ENCODE measurements around the gene KDM4C.
"Not testable (repeated sequence)": the region's sequence is repeated elsewhere in the genome, so short reads cannot be mapped to it uniquely, and the experiment has no call there.

The KDM4C gene

DNA sequence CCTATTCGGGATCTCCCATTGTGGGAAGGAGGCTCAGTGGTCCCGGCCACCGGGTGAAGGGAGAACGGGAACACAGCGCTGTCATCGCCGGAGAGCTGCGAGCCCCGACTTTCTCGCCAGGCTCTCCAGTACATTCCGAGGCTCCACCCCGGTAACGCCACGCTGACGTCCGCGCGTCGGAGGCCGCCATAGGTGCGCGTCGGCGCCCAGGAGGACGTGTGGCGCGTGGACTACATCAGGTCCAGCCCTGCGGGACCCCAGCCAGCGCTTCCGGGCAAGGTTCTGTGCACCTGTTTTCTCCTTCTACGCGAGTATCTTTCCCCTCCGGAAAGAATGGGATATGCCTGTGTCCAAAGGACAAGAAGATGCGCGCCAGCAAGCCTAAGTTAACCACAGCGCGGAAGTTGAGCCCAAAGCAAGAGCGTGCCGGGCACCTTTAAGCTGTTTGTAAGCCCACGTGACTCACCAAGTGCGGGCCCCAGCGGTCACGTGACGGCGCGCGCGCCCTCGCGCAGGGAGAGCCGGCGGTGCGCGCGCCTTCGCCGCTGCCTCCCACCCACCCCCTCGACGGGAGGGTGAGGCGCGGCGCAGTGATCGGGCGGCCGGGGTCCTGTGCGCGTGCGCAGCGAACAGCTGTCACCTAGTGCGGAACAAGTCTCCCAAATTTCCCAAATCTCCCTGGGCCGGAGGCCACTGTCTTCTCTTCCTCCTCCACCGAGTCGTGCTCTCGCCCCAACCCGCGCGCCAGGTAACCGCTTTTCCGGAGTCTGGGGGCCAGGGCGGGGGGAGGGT is at the start of gene KDM4C:
TSS of gene KDM4C (plus strand) at position 518 of the 792 bp plus-strand sequence. CDS start 35,016 bp downstream, outside the sequence.
- peak; percentile 85 to 93 for DNase-seq (ENCODE audit: low read depth in 1 of 2, low spot score in 1 of 2)

DNA sequence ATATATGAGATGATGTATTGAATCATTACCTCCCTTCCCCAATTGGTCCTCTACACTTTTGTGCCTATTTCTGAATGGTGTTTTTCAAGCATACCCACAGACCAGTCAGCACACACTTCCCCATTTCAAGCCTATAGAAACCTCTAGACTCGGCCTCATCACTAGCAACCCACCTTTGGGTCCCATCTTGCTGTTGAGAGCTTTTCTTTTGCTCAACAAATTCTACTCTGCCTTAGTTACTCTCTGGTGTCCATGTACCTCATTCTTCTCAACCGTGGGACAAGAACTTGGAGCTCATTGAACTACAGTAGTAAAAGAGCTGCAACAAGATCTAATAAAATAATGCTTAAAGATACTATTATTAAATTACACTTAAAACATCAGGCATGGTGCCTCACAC is 49.0 kb upstream of the KDM4C start:
- no peak for DNase-seq (ENCODE audit: low read depth in 1 of 2, low spot score in 1 of 2)

DNA sequence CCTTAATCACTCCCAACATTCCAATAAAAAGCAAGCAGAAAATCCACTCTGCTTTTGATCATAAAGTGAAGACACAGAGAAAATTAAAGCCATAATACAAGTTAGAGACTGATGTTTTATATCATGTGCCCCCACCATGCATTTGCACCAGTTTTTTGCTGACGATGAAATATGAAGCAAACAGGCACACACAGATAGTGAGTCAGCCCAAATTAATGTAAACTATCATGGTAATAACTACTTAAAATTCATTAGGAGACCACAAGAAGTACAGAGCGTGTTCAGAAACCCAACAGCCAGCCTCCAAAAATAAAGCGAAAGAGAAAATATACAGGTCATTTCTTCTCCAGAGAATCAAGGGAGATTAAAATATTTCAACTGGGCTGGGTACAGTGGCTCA is 46.4 kb upstream of the KDM4C start:
- DNase-seq (ENCODE audit: low read depth in 1 of 2, low spot score in 1 of 2), result no peak

DNA sequence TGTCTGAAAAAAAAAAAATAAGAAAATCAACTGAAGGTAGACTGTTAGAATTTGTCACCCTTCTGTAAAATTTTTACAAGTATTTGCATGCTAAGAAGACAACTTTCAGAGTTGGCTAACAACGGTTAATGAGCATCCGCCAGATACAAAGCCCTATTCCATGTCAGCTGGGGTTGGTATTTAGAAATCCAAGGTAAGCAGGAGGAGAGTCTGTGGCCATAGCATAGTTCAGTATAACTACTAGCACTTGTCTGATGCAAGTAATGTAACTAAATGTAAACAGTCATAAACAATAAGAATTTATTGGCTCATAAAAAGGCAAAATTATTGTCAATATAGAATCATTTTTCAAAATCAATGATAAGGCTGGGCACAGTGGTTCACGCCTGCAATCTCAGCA is 45.7 kb upstream of the KDM4C start:
- DNase-seq (ENCODE audit: low read depth in 1 of 2, low spot score in 1 of 2), result no peak

DNA sequence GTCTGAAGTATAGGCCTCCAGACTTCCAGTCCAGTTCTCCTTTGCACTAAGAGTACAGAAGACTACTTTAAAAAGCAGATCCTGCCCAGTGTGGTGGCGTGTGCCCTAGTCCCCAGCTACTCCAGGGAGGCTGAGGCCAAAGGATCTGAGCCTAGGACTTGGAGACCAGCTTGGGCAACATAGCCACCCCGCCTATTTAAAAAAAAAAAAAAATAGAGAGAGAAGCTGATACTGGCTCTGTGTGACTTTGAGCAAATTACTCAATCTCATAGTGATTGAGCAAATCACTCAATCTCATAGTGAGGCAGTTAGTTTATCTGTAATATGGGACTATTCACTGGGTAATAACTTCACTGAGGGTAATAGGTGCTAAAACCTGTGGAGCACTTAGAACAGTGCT is 43.6 kb upstream of the KDM4C start:
- no peak for DNase-seq (ENCODE audit: low read depth in 1 of 2, low spot score in 1 of 2)

DNA sequence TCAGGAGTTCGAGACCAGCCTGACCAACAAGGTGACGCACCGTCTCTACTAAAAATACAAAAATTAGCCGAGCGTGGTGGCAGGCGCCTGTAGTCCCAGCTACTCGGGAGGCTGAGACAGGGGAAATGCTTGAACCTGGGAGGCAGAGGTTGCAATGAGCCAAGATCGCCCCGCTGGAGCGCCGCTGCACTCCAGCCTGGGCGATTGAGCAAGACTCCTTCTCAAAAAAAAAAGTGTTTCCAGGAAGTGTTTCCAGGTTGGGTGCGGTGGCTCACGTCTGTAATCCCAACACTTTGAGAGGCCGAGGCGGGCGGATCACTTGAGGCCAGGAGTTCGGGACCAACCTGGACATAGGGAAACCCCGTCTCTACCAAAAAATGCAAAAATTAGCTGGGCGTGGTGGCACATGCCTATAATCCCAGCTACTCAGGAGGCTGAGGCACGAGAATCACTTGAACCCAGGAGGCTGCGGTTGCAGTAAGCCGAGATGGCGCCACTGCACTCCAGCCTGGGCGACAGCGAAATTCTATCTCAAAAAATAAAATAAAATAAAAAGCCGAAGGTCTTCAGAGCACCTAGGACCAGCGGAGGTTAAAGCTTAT is 42.5 kb upstream of the KDM4C start:
- not testable (repeated sequence) for DNase-seq (ENCODE audit: low read depth in 1 of 2, low spot score in 1 of 2)

DNA sequence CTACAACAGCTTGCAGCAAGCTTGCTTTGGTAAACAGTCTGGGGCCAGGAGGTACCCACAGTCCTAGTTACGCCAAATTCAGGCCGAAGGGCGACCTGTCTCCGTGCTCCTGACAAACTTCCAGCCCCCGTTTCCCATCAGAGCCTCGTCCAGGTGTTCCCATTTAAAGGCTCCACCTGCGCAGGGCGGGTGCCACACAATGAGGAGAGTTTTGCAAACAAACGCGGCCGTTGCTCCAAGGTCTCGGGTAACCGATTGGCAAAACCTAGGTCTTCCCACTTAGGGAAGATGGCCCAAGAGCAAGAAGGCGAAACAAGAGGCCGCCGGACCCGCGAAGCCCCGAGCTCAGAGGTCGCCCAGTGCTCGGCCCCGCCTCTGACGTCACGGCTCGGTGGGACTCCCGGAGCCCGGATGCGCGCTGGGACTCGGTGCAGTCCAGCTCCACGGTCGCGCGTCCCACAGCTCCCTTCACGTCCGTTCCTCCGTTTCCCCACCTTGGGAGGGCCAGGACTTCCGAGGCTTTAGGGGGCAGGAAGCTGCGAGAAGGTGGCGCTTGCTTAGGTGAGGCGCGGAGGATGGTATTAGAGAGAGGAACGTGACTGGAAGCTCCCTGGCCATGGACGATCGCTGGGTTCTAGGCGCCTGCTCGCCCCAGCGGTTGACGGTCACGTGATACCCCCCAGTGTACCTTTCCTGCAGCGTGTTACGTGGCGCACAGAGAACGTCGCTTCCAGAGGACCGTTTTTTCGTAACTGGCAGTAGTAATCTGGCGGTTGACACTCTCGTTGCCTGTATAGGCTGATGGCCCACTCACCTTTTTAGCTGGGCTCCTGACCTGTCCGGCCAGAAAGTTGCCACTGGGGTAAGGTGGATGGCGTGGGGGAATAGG is 41.8 kb upstream of the KDM4C start:
- DNase-seq (ENCODE audit: low read depth in 1 of 2, low spot score in 1 of 2), result peak; percentile 40

DNA sequence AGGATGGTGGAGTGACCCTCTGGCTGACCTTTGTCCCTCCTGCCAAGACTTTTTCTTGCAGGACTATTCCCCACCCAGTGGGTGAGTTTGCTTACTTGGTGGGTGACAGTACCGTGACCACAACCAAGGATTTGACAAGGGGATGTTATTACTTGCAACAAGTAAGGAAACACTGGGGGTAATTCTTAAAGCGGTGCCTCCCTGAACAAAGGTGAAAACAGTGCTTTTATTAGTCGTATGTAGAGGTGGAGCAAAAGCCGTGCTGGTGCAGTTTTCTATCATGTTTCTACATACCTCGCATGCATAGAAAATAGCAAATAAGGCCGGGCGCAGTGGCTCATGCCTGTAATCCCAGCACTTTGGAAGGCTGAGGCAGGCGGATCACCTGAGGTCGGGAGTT is 41.0 kb upstream of the KDM4C start:
- no peak for DNase-seq (ENCODE audit: low read depth in 1 of 2, low spot score in 1 of 2)

DNA sequence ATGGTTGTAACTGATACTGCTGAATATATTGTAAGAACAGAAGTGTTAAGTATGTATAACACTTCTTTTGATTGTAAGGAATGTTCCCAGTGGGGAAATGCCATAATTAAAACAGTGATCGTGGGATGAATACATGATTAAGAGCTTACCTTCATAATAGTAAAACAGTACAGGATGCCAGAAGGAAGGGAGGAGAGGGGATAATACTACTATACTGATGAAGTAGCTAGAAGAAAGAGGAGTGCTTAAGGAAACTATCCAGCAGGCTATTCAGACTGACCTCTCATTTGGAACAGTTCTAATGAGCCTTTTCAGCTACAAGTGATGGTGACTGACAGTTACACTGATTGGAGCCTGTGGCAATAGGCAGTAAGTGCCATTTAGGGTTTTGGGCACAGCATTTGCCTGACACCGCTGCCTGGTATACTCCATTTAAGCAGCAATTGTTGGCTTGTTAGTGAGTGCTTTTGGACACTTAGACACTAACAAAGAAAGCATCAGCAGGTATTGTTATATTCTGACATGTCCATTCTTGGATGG is 33.8 kb upstream of the KDM4C start:
- DNase-seq (ENCODE audit: low read depth in 1 of 2, low spot score in 1 of 2), result no peak

DNA sequence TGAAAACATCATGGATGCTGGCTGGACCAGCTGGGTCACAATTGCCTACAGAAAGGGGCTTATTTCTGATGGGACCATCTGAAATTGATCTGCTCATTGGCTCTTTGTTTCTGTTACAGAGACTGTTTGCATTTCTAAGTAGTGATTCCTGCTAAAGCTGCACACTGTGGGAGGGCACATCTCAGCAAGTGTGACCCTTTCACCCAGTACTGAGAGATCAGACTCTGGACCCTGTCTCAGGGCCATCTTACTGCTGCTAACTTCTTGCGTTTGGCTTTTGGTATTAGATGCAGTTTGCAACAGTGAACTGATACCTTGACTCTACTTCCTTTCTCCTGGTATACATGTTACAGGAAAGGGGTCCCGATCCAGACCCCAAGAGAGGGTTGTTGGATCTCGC is 24.5 kb upstream of the KDM4C start:
- DNase-seq (ENCODE audit: low read depth in 1 of 2, low spot score in 1 of 2), result no peak

DNA sequence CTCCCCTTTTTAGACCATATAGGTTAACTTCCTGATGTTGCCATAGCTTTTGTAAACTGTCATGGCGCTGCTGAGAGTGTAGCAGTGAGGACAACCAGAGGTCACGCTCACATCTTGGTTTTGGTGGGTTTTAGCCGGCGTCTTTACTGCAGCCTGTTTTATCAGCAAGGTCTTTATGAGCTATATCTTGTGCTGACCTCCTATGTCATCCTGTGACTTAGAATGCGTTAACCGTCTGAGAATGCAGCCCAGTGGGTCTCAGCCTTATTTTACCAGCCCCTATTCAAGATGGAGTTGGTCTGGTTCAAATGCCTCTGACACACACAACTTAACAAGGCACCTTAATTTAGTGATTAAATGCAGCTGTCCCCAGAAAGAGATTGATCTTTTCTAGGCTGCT is 23.9 kb upstream of the KDM4C start:
- no peak for DNase-seq (ENCODE audit: low read depth in 1 of 2, low spot score in 1 of 2)

DNA sequence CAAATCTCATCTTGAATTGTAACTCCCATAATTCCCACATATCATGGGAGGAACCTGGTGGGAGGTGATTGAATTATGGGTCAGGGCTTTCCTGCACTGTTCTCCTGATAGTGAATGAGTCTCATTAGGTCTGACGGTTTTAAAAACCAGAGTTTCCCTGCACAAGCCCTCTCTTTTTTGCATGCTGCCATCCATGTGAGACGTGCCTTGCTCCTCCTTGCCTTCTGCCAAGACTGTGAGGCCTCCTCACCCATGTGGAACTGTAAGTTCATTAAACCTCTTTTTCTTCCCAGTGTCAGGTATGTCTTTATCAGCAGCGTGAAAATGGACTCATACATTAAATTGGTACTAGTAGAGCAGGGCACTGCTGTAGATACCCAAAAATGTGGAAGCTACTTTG is 22.4 kb upstream of the KDM4C start:
- no peak for DNase-seq (ENCODE audit: low read depth in 1 of 2, low spot score in 1 of 2)

DNA sequence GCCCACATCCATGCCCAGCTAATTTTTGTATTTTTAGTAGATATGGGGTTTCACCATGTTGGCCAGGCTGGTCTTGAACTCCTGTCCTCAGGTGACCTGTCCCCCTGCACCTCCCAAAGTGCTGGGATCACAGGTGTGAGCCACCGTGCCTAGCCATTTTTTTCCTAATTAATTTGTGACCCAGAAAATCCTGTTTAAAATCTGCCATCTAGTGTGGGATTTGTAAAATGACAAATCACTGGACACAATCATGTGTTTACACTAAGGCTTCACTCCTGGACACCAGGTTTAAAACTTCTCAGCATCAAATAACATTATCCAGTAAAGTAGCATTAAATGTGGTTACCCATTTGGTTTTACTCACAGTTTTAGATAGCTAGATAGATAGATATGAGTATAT is 18.6 kb upstream of the KDM4C start:
- no peak for DNase-seq (ENCODE audit: low read depth in 1 of 2, low spot score in 1 of 2)

DNA sequence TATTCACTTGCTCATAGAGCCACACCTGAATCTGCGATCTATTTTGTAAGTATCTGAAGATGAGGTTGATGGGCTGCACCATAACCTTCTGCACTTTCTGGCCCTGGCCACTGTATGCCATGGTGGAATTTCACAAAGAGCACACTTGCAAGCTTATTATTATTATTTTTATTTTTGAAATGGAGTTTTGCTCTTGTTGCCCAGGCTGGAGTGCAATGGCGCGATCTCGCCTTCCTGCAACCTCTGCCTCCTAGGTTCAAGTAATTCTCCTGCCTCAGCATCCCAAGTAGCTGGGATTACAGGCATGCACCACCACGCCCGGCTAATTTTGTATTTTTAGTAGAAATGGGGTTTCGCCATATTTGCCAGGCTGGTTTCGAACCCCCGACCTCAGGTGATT is 8.9 kb upstream of the KDM4C start:
- not testable (repeated sequence) for DNase-seq (ENCODE audit: low read depth in 1 of 2, low spot score in 1 of 2)

DNA sequence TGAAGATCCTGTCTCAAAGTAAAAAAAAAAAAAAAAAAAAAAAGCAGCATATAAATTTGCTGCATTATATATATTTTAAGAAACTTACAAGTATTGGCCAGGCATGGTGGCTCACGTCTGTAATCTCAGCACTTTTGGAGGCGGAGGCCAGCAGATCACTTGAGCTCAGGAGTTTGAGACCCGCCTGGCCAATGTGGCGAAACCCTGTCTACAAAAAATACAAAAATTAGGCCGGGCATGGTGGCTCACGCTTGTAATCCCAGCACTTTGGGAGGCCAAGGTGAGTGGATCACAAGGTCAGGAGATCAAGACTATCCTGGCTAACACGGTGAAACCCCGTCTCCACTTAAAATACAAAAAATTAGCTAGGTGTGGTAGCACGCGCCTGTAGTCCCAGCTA is 2.9 kb upstream of the KDM4C start:
- not testable (repeated sequence) for DNase-seq (ENCODE audit: low read depth in 1 of 2, low spot score in 1 of 2)

DNA sequence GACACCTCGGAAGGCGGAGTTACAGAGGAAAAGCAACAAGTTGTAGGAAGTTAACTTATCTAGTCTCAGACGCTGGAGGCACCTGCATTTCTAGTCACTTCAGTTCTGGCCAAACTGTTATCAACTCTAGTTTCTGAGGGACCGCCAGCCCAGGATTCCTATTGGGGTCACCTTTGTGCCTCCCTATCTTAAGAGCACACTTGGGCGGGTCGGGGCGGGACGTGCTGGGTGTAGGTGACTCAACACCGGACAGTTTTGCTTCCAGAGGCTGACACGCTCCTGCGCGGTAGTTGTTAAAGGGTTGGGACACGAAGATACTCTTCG is 679 bp upstream of the KDM4C start:
- DNase-seq (ENCODE audit: low read depth in 1 of 2, low spot score in 1 of 2), result peak in 1 of 2 donors; percentile 55

DNA sequence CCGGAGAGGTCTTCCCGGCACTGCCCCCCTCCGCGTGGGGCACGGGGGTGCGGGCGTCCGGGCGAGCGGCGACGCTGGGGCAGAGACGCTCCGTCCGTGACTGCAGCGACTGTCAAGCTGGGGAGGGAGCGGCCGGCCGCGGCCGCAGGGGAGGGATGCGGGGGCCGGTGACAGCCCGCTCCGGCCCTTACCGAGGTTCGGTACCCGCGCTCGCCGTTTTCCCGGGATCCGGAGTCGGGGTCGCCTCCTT is 400 bp downstream of the KDM4C start:
- DNase-seq (ENCODE audit: low read depth in 1 of 2, low spot score in 1 of 2), result no peak

DNA sequence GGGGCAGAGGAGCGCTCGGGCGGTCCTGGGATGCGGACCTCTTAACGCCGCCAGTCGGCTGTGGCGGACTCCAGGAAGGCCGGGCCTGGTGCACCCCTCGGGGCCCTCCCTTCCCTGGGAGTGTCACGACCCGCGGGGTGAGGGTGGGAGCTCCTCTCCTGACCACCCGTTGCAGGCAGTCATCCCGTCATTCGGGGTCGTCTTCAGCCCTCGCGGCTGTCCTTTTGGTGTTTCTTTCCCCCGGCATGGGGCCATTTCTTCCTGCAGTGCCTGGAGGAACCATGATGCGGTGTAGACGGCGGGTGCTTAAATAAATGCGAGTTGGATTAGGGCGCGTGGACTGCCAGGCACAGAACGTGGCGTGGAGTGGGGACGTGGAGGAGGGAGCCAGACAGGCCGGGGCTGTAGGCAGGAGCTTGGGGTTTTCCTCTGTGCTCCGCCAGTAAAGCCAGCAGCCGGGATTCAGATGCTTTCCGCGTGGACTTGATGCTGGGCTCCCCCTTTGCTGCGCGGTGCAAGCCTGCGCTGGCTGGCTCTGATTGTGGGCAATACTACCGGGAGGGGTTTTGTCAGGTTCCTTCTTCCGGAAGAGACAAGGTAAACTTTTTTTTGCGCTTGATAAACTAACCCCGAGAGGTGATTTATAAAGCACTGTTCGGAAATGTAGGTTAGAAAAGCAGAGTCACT is 868 bp downstream of the KDM4C start:
- peak; percentile 17 to 32 for DNase-seq (ENCODE audit: low read depth in 1 of 2, low spot score in 1 of 2)

DNA sequence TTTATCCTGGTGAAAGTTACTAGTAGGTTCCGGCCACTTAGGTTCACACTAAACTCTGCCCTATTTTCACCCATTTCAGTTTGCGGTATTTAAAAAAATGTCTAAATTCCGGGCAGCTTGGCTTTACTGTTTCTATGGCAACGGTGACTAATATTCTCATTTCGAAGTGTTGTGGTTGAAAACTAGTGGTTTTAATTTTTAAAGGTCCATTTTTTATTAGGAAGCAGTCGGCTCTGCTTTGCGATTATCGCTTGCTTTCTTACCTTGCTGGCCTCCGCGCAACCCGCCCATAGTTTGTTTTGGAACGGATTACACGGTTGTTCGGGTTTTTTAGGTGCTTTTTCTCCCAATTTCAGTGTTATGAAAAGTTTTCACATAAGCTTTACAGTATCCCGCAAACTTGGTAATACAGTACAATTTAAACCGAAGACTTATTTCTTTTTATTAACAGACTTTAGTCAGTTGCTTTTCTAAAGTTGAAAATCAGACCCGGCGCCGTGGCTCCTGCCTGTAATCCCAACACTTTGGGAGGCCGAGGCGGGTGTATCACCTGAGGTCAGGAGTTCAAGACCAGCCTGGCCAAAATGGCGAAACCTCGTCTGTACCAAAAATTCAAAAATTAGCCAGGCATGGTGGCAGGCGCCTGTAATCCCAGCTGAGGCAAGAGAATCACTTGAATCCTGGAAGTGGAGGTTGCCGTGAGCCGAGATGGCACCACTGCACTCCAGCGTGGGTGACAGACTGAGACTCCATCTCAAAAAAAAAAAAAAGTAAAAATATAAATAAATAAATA is 1.6 kb downstream of the KDM4C start:
- DNase-seq (ENCODE audit: low read depth in 1 of 2, low spot score in 1 of 2), result no peak

DNA sequence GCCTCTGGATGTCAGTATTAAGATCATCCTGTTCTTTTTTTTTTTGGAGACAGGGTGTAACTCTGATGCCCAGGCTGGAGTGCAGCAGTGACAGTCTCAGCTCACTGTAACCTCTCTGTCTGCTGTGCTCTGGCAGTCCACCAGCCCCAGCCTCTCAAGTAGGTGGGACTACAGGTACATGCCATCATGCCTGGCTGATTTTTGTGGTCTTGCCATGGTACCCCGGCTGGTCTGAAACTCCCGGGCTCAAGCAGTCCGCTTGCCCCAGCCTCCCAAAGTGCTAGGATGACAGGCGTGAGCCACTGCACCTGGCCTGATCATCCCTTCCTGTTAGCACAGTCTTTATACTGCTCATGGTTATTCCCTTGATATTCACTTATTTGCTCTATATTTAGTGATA is 3.5 kb downstream of the KDM4C start:
- no peak for DNase-seq (ENCODE audit: low read depth in 1 of 2, low spot score in 1 of 2)

DNA sequence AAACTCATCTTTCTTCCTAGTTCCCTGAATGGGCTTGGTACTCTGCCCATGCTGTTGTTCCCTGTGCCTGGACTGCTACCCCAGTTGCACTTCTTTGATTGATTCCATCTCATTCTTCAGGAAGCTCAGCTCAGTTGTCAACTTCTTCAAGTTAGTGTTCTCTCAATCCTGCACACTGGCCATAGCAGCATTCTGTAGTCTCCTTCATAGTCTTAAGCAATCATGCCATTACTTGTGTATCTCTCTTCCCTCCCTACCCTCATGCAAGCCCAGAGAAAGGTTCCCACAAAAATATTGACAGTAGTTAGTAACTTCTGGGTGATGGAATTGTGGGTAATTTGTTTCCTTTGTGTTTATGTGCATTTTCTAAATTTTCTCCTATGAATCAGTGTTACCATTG is 5.5 kb downstream of the KDM4C start:
- DNase-seq (ENCODE audit: low read depth in 1 of 2, low spot score in 1 of 2), result no peak

All from activated T-helper 1 cell treated with anti-CD3 and anti-CD28 coated beads, Interleukin-2, amount 50 U/mL, for 16 hours (primary cell).